Subcutaneous adipose tissue (tissue), 4 donors: ENCODE results near the gene NANOGP8. TPM values are rescaled to one million over a fixed set of nuclear protein-coding genes. Genes with fewer than 3 reads are reported as not detected.

ENCODE experiments used
- CTCF ChIP-seq: fragments of 450-650 bp; IDR thresholded peaks from one replicate; pipeline ENCODE4 v1.5.1; 2016; ENCODE audit warnings: low read depth, mild to moderate bottlenecking, control low read depth, antibody characterized with exemption, moderate library complexity
- total RNA-seq, 4 donors: library from RNA; depleted of rRNA; stranded (reverse); fragments of >200 nt; gene quantifications; one replicate each; pipeline ENCODE4 v1.1.0, GENCODE V29; 2016

The NANOGP8 gene
- total RNA-seq, 4 donors from 2014 or later: 0.66 to 2.3 TPM; not detected in 2

GRCh38 chr15:35064576-35065190, 20.4 kb downstream of the NANOGP8 start:
- no peak for TF ChIP-seq CTCF

GRCh38 chr15:35062738-35063099, 22.4 kb downstream of the NANOGP8 start:
- no peak for TF ChIP-seq CTCF

GRCh38 chr15:35061825-35062737, 23.0 kb downstream of the NANOGP8 start:
- no peak for TF ChIP-seq CTCF

- no peak for TF ChIP-seq CTCF
Measured at GRCh38 chr15:35061161-35061824, 23.8 kb downstream of the NANOGP8 start.

DNA sequence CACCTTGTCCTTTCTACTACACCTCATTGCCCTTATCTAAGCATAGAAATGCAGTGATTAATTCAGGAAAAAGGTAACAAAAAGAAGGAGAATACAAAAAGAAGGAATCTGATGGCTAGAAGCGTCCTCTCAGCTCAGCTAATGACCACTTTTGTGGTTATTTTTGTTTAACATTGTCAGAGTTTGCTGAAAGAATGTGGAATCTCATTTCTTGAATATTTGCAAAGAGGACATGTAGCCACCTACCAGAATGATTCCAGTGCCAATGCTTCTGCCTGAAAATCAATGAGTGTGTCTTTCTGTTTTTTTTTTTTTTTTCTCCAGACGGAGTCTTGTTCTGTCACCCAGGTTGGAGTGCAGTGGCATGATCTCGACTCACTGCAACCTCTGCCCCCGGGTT, 24.5 kb downstream of the NANOGP8 start:
- TF ChIP-seq CTCF: no peak

- no peak for TF ChIP-seq CTCF
Measured at GRCh38 chr15:35058534-35059054, 26.5 kb downstream of the NANOGP8 start.
